ENCODE results near the gene BCAT1.
"Not testable (repeated sequence)": the region's sequence is repeated elsewhere in the genome, so short reads cannot be mapped to it uniquely, and the experiment has no call there.

Gene BCAT1

GRCh38 chr12:24820872-24821271, 128.0 kb downstream of the BCAT1 start:
- FAIRE-seq, result no peak

GRCh38 chr12:24818351-24818750, 130.6 kb downstream of the BCAT1 start:
- FAIRE-seq (peak; percentile 36), DNase-seq (ENCODE audit: insufficient read length) (no peak)
- TF ChIP-seq POLR2A (IDR thresholded peaks at IDR 0.05; ENCODE audit: low read depth, low read length), result no peak
- no peak for TF ChIP-seq TAF1 (IDR thresholded peaks at IDR 0.05; ENCODE audit: borderline replicate concordance, low read depth, low read length)
- no peak for TF ChIP-seq POLR2AphosphoS5 (IDR thresholded peaks at IDR 0.05; ENCODE audit: low read depth, low read length)

More at GRCh38 chr12:24820872-24821271, 128.0 kb downstream of the BCAT1 start:
- TF ChIP-seq POLR2AphosphoS5 (IDR thresholded peaks at IDR 0.05; ENCODE audit: low read depth, low read length), result no peak
- no peak for TF ChIP-seq POLR2A (IDR thresholded peaks at IDR 0.05; ENCODE audit: low read depth, low read length)
- no peak for TF ChIP-seq TAF1 (IDR thresholded peaks at IDR 0.05; ENCODE audit: borderline replicate concordance, low read depth, low read length)
- DNase-seq (ENCODE audit: insufficient read length), result no peak

- DNase-seq (ENCODE audit: insufficient read length) (no peak), FAIRE-seq (peak; percentile 27)
- TF ChIP-seq POLR2A (IDR thresholded peaks at IDR 0.05; ENCODE audit: low read depth, low read length), result no peak
- TF ChIP-seq TAF1 (IDR thresholded peaks at IDR 0.05; ENCODE audit: borderline replicate concordance, low read depth, low read length), result no peak
- no peak for TF ChIP-seq POLR2AphosphoS5 (IDR thresholded peaks at IDR 0.05; ENCODE audit: low read depth, low read length)
These were observed 133.8 kb downstream of the BCAT1 start for GRCh38 chr12:24815114-24815423.

GRCh38 chr12:24814379-24815113, 134.4 kb downstream of the BCAT1 start:
- FAIRE-seq, result peak; percentile 93
- DNase-seq (ENCODE audit: insufficient read length), result no peak
- TF ChIP-seq POLR2A (IDR thresholded peaks at IDR 0.05; ENCODE audit: low read depth, low read length) (no peak), POLR2AphosphoS5 (IDR thresholded peaks at IDR 0.05; ENCODE audit: low read depth, low read length) (no peak), TAF1 (IDR thresholded peaks at IDR 0.05; ENCODE audit: borderline replicate concordance, low read depth, low read length) (no peak)

GRCh38 chr12:24810378-24810777, 138.5 kb downstream of the BCAT1 start:
- TF ChIP-seq POLR2A (IDR thresholded peaks at IDR 0.05; ENCODE audit: low read depth, low read length), result no peak
- TF ChIP-seq TAF1 (IDR thresholded peaks at IDR 0.05; ENCODE audit: borderline replicate concordance, low read depth, low read length), result no peak
- DNase-seq (ENCODE audit: insufficient read length), result no peak
- FAIRE-seq, result no peak

GRCh38 chr12:24809306-24809705, 139.6 kb downstream of the BCAT1 start:
- DNase-seq (ENCODE audit: insufficient read length); FAIRE-seq: not testable (repeated sequence)

- FAIRE-seq (no peak), DNase-seq (ENCODE audit: insufficient read length) (no peak)
- TF ChIP-seq POLR2AphosphoS5 (IDR thresholded peaks at IDR 0.05; ENCODE audit: low read depth, low read length) (no peak), TAF1 (IDR thresholded peaks at IDR 0.05; ENCODE audit: borderline replicate concordance, low read depth, low read length) (no peak), POLR2A (IDR thresholded peaks at IDR 0.05; ENCODE audit: low read depth, low read length) (no peak)
These were observed 140.2 kb downstream of the BCAT1 start for GRCh38 chr12:24808651-24809050.

DNA sequence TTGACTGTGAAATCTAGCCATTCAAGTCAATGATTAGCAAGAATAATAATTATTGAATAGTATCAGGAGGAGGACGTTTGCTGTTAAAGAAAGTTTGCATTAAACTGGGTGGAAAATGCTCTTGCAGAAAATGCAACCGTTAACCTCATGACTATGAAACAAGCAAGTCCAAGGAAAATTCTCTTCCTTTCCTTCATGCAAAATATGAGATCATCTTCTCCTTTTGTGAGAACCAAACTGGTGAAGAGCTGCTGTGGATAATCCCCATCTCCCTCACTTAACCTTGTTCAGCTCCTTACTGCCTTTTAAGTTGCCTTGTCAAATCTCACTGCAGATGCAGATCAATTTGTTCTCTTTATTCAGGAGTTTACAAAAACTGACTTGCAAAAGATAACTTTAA, 142.5 kb downstream of the BCAT1 start:
- no peak for DNase-seq (ENCODE audit: insufficient read length)
- no peak for FAIRE-seq

DNA sequence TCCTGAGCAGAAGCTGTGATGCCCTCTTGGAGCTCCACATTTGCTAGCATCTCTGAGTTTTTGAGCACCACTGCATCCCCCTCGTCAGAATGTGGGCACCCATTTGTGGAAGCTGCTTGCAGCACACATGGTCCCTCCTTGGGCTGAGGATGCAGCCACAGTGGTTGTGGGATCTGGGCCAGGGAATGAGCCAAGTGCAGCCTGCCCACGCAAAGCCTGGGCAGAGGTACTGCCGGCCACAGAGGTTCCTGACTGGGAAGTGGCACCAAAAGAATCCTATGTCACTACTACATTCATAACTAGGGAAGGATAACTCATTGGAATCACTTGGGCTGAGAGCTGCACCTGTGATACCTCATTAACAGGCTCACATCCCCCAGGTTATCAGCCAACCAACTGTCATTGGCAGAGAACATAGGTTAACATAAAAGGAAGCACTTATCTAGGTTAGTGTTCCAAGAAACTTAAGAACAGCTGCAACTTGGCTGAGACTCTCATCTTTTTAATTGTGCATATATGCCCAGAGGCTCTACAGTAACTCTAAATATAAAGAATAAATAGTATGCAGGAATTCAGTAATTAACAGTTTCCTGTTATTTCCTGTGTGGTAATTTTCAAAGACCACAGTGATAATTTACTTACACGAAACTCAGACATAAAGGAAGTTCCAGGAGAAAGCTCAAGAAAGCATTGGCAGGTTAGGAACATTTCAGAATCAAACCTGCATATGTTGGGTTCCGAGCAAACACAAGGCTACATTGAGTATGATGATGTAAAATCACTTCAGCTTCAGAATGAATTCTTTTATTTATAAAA, 145.3 kb downstream of the BCAT1 start:
- TF ChIP-seq POLR2A (IDR thresholded peaks at IDR 0.05; ENCODE audit: low read depth, low read length) (no peak), TAF1 (IDR thresholded peaks at IDR 0.05; ENCODE audit: borderline replicate concordance, low read depth, low read length) (no peak), POLR2AphosphoS5 (IDR thresholded peaks at IDR 0.05; ENCODE audit: low read depth, low read length) (no peak)
- DNase-seq (ENCODE audit: insufficient read length) (no peak), FAIRE-seq (no peak)

More for the DNA sequence above, 142.5 kb downstream of the BCAT1 start:
- TF ChIP-seq TAF1 (IDR thresholded peaks at IDR 0.05; ENCODE audit: borderline replicate concordance, low read depth, low read length) (no peak), POLR2AphosphoS5 (IDR thresholded peaks at IDR 0.05; ENCODE audit: low read depth, low read length) (no peak), POLR2A (IDR thresholded peaks at IDR 0.05; ENCODE audit: low read depth, low read length) (no peak)

GRCh38 chr12:24798335-24798734, 150.6 kb downstream of the BCAT1 start:
- no peak for TF ChIP-seq TAF1 (IDR thresholded peaks at IDR 0.05; ENCODE audit: borderline replicate concordance, low read depth, low read length)
- no peak for TF ChIP-seq POLR2AphosphoS5 (IDR thresholded peaks at IDR 0.05; ENCODE audit: low read depth, low read length)
- TF ChIP-seq POLR2A (IDR thresholded peaks at IDR 0.05; ENCODE audit: low read depth, low read length), result no peak
- DNase-seq (ENCODE audit: insufficient read length) (peak; percentile 5), FAIRE-seq (peak; percentile 80)

DNA sequence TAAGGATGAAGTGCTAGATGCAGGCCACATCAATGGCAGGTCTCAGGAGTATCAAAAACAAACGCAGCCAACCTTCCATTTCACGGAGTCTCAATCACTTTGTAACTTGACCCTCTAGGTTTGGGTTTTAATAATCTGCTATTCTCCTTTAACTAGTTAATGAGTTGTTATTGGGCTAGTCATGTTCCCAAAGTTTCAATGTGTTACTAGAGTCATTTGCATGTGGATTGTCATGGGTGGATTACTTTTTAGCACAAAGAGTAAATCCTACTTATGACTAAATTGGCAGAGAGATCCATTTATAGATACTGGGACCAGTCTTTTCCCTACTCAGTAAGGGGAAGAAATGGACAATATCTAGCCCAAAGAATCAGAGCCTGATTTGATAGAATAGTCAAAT, 151.0 kb downstream of the BCAT1 start:
- FAIRE-seq (no peak), DNase-seq (ENCODE audit: insufficient read length) (no peak)
- TF ChIP-seq POLR2A (IDR thresholded peaks at IDR 0.05; ENCODE audit: low read depth, low read length) (no peak), POLR2AphosphoS5 (IDR thresholded peaks at IDR 0.05; ENCODE audit: low read depth, low read length) (no peak), TAF1 (IDR thresholded peaks at IDR 0.05; ENCODE audit: borderline replicate concordance, low read depth, low read length) (no peak)

DNA sequence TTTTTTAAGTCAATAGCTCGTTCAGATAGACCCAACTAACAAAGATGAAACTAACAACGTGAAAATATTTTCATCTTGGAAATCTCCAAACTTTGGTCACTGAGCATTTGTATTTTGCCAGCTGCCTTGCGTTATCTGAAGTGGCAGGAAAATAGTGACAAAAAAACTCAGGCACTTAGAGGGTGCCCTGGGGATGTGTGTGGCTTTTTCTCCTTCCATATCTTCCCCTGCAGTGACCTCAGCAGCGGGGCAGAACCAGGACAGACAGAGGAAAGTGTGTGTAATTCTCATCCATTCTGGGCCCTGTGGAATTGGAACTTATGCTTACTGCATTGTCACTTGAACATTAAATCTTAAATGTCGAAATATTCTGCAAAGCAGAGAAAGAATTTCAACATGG, 152.0 kb downstream of the BCAT1 start:
- FAIRE-seq (no peak), DNase-seq (ENCODE audit: insufficient read length) (no peak)
- TF ChIP-seq POLR2A (IDR thresholded peaks at IDR 0.05; ENCODE audit: low read depth, low read length) (no peak), POLR2AphosphoS5 (IDR thresholded peaks at IDR 0.05; ENCODE audit: low read depth, low read length) (no peak), TAF1 (IDR thresholded peaks at IDR 0.05; ENCODE audit: borderline replicate concordance, low read depth, low read length) (no peak)
